ENCODE results near the gene DAGLA.
A peak's percentile ranks its signal among the peaks of the same experiment; 100 is the strongest.

DAGLA gene

DNA sequence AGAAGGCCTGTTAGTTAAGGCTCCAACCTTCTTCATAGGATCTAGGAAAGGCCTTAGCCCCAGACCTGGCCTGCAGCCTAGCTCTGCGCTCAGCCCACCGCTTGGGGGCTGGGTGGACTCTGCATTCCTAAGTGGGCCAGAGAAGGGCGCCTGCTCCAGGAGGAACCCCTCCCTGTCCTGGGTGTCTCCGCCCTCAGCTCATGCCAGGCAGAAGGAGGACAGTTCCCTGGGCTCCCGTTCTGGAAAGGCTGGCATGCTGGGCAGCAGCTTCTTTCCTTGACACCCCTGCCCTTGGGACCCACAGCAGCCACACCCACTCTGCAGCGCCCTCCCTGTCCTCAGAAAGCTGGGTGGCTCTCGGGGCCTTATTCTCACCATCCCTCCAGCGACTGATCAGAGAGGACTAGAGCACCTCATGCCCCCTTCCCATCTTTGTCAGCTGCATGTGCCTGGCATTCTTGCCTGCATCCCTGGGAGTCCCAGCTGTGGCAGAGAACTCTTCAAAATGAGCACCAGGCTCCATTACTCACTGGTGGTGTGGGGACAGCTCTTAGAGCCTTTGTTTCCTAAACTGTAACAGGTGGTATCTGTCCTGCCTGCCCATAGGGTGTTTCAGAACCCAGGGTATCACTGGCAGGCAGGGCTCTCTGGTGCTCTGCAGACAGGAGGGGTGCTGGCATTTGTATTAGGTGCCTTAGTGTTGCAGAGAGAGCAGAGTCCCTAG is 51.9 kb downstream of the DAGLA start:
- DNase-seq, result no peak

DNA sequence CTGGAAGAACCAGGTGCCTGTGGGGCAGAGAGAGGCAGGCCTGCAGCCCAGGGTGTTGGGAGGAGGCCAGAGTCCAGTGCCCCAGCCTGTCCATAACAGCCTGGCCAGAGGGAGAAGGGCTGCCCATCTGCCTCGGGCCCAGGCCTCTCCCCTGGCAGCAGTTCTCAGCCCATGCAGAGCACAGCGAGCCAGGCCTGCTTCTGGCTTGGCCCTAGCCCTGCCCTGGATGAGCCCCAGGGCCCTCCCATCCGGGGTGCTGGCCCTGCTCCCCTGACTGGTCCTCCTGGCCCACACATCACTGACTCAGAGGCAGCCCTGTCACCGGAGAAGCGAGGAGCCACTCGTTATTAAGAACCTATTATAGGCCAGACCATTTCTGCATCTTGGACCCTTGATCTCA is 52.5 kb downstream of the DAGLA start:
- DNase-seq, result no peak

DNA sequence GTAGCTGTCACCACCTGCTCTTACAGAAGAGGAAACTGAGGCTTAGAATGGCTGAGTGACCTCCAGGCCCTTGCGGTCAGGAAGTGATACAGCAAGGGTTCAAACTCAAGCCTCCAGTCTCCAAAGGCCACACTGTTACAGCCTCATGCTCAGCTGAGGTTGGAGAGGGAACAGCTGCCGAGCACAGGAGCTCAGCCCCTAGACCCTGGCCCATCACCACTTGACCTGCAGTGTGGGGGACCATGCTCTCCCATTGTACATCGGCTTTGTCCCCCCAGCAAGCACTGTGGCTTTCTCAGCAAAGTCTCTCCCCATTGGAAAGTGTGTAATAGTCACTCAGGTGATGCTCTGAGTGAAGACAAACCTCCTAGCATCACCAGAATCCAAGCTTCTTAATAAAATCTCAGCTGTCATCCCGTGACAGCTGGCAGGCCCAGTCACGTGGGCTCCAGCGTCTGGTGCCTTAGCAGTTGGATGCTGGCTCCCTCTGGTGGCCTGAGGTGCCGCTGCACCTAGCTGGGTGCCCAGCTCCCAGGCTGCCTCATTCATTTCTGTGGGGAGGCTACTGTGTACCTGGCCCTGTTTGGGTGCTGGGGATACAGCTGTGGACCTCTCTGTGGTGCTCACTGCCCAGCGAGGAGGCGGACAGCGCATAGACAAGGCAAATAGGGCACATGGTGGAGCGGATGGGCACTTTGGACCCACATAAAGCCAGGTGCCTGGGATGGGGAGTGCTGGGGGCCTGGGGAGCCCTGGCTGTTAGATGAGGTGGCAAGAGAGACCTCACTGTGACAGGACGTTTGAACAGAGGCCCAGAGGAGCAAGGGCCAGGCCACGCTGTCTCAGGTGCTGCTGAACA is 53.2 kb downstream of the DAGLA start:
- peak; percentile 46 for DNase-seq

DNA sequence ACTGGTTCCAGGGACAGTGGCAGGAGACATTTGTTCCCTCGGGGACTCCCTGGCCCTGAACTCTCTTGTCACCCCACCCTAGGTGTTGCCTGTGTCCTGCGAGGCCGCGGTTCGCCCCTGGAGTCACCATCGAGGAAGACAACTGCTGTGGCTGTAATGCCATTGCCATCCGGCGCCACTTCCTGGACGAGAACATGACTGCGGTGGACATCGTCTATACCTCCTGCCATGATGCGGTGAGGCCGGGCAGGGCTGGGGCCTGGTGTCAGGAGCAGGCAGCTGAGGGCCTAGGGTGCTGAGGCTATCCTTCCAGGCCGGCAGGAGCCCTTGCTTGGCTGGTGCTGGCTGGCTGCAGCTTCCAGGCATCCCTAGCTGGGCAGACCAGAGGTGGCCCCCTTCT is 54.6 kb downstream of the DAGLA start:
- DNase-seq, result no peak

DNA sequence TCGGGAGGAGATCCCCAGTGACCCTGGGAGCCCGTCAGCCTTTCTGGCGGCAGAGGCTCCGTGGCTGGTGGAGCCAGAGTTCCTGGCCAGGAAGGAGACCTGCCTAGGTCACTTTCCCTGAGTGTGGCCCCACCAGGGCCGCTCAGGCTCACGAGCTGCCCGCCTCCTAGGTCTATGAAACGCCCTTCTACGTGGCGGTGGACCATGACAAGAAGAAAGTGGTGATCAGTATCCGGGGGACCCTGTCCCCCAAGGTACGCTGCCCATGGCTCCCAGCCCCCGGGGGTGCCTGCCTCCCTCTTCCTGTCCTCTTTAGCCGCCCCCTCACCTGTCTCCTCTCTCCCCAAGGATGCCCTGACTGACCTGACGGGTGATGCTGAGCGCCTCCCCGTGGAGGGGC is 55.2 kb downstream of the DAGLA start:
- DNase-seq, result no peak

DNA sequence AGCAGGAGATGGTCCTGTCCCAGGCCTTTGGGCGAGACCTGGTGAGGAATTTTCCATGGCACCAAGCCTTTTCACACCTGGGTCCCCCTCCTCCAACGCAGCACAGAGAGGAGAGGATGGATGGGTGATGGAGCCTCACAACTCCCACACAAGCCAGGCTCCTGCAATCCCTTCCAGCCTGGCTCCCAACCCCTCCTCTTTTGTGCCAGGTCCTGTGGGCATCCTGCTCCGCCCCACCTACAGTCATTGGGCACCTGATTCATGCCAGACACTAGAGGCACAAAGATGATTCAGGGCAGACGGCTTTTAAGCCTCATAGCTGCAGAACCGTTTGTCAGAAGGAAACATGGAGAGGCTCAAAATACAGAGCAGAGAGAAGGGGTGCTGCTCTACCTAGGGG is 56.1 kb downstream of the DAGLA start:
- no peak for DNase-seq

DNA sequence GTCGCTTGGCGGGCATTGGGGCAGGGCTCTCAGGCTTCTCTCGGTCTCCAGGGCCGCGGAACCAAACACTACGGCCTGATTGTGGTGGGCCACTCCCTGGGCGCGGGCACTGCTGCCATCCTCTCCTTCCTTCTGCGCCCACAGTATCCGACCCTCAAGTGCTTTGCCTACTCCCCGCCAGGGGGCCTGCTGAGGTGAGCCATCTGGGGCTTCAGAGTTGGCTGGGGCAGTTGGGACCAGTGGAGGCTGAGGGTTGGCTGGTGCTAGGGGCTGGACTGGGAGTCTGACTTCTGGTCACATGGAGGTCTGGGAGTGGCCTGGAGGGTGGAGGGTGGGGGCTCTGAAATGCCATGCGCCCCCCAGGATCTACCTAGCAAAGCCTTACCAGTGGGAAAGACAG is 56.9 kb downstream of the DAGLA start:
- DNase-seq, result no peak

DNA sequence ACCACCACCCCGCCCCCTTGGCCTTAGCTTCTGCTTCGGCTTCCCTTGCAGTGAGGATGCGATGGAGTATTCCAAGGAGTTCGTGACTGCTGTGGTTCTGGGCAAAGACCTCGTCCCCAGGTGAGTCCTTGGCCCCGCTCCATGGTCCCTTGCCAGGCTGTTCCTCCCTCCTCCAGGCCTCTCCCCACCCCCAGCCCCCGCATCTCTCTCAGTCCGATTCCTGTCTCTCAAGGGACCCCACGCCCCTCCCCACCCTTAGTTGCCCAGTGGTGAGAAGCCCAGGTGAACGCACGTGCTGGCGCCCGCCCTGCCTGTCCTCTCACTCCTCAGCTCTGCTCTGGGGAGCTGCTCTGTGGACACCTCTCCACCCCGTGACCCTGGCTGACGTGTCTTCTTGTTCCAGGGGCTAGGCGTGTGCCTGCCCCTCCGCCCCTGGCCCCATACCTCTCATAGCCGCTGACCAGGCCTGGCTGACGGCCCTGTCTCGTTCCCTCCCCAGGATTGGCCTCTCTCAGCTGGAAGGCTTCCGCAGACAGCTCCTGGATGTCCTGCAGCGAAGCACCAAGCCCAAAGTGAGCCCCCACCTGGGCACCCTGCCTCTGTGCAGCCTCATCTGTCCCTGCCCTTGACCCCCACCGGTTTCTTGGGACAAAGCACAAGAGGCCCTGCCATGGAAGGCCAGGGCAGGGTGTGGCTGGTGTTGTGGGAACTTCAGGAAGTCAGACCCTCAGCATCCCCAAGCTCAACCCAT is 57.6 kb downstream of the DAGLA start:
- DNase-seq, result no peak

DNA sequence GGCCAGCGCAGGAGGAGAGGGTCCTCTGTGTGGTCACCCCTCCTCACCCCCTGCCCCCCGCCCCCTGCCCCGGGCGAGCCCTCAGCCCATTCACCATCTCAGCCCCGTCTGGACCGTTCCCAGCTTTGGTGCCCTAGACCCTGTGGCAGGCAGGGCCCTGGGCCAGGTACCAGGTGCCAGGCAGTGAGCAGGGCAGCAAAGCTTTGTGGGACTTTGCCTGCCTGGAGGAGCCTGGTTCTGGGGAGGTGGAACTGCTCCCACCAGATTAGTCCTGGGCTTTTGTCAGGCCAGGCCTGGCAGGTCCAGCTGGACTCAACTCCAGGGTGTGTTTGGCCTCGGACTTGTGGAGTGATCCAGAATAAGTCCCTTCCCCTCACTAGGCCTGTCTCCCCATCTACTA is 58.6 kb downstream of the DAGLA start:
- DNase-seq, result no peak

DNA sequence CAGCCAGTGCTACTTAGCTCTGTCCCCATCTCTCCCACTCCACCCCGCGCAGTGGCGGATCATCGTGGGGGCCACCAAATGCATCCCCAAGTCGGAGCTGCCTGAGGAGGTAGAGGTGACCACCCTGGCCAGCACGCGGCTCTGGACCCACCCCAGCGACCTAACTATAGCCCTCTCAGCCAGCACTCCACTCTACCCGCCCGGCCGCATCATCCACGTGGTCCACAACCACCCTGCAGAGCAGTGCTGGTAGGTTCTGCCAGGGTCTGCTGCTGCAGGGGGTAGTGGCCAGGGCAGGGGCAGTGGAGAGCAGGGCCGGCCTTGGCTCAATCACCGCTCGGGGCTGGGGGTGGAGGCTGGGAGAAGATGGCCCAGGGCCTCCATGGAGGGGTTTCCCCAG is 59.2 kb downstream of the DAGLA start:
- DNase-seq, result no peak

DNA sequence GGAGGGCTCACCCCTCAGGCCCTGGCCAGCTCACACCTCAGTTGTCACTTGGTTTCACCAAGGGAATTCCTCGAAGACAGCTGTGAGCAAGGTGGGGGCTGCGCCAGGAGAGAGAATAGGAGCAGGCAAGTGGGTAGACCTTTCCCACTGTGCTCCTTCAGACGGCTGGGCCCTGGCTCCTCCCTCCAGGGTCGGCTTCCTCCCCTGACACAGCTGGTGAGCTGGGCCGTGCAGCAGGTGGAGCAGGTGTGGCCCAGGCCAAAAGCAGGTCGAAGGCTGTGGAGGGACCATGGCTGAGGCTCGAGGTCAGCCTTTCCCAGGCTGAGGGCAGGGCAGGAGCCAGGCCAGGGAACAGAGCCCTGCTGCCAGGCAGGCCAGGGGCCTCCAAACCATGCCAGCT is 59.8 kb downstream of the DAGLA start:
- no peak for DNase-seq

DNA sequence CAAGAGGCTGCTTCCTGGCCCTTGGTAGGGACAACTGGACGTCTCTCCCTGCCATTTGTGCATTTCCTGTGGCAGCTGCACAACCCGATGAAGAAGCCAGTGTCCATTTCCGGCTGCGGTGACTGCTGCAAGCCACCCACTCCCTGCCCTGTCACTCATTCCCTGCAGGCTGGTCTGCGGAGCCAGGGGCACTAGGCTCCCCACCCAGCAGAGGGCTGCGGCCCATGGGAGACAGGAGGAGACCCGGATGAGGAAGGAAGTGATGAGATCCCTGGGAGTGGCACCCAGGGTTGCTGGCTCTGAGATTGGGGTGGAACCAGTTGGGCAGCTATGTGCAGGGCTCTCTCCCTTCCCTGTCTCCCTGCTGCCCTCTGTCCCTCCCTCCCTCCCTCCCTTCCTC is 62.2 kb downstream of the DAGLA start:
- DNase-seq, result no peak

DNA sequence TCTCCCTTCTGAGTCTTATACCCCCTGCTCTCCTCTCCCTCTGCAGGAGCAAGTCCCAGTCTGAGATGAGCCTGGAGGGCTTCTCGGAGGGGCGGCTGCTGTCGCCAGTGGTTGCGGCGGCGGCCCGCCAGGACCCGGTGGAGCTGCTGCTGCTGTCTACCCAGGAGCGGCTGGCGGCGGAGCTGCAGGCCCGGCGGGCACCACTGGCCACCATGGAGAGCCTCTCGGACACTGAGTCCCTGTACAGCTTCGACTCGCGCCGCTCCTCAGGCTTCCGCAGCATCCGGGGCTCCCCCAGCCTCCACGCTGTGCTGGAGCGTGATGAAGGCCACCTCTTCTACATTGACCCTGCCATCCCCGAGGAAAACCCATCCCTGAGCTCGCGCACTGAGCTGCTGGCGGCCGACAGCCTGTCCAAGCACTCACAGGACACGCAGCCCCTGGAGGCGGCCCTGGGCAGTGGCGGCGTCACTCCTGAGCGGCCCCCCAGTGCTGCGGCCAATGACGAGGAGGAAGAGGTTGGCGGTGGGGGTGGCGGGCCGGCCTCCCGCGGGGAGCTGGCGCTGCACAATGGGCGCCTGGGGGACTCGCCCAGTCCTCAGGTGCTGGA is 63.4 kb downstream of the DAGLA start:
- DNase-seq, result no peak

DNA sequence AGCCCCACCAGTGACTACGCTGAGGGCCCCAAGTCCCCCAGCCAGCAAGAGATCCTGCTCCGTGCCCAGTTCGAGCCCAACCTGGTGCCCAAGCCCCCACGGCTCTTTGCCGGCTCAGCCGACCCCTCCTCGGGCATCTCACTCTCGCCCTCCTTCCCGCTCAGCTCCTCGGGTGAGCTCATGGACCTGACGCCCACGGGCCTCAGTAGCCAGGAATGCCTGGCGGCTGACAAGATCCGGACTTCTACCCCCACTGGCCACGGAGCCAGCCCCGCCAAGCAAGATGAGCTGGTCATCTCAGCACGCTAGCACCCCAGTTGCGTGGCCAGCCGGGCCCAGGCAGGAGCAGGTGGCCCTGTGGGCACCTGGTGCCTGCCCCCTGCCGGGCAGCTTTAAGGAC is 64.0 kb downstream of the DAGLA start:
- no peak for DNase-seq

DNA sequence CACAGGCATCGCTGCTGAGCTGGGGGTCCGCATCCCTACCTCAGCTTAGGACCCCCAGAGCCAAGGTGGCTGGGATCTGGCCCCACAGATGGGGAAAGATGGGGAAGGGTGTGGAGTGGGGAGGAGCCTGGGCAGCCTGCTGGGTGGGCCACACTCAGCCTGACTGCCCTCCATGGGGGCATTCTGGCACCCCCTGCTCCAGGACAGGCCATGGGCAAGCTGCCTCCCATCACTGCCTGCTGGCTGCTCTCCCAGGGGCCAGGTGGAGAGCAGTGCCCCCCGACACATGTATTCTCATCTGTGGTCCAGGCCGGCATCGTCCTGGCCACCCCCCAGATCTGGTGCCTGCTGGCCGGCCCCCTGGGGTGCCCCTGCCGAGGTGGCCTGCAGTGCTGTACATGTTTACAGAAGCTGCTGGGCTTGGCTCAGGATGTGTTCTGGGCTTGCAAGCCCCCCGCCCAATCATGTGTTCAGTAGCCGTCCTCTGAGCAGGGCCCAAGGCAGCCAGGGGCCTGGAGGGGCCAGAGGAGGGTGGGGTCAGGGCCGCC is 64.5 kb downstream of the DAGLA start:
- no peak for DNase-seq

DNA sequence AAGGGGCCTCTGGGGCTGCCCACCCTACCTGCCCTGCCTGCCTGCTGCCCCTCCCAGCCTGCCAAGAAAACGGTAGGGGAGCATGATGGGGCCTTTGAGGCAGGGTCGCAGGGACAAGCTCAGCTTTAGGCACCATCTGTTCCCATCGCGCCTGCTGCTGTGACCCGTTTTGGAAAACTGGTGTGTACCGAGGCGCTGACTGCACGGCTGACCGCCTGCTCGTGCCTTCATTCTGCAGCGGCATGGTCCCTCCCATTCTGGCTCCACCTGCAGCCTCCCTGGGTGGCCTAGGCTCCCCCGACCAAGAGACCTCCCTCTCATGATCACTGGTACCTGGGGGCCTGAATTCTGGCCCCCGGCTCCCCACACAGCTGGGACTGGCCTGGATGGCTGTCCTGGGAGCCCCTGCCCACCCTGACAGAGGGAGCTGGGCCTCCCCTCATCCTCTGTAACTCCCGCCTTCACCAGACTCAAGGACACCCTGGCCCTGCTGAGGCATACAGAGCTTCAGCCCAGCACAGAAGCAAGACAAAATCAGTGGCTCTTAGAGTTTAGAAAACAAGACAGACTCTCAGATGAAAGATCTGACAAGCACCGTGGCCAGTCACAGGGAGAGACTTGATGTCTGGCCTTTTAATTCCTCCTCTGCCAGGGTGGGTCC is 65.7 kb downstream of the DAGLA start:
- no peak for DNase-seq

DNA sequence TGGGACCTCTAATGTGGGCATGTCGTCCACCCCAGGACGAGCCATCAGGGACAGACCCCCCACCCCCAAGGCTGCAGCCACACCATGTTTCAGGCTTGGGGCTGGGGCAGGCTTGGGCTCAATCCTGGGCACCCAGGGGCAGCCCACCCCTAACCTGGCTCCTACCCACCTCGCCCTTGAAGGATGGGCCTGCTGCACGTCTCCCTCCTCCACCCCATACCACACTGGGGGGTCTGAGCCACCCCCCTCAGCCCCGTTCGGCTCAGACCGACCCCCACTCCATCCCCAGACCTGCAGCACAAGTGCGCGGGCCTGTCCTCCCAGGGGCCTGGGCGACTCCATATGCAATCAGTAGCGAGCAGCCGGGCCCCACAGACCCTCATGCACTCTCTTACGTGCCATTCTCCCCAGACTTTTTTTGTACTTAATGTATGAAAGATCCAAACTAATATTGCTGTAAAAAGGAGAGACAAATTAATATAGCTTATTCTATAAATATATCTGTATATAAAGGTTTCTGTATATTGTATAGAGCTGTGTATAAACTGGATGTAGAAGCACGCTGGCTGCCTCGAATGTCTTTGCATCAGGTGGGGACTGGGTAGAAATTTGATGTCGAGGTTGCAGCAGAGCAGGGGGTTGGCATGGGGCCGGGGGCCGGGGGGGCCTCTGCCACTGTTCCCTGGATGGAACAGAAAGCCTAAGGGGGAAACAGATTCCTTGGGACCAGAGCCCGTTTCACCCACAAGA is 66.4 kb downstream of the DAGLA start:
- no peak for DNase-seq

DNA sequence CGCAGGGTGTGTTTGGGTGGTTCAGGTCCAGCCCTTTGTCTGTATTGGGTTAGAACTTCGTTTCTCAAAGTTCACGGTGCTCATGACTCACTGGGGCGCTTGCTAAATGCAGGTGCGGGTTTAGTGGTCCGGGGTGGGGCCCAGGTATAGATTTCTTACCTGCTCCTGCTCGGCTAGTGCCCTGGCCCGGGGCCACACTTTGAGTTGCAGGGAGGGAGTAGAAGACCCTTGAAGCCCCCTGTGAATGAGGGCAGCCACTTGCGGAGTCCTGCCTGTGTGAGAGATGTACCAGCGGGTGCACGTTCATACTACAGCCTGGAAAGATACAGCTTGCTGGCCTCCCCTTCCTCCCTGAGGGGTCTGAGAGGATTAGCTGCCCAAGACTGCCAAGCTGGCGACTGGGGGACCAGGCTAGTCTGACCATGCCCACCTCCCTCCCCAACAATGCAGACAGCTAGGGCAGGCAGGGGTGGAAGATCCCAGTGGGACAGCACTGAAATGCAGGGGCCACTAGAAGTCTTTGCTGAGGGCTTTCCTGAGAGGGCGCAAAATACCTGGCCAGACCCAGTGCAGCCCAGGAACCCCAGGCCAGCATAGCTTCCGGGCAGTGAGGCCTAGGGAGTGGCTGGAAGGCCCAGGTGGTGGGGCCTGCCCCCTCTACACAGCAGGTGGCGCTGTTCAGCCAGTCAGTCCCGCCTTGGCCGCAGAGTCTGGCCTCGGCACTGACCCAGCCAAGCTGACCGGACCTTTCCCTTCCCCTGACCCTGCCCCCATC is 67.2 kb downstream of the DAGLA start:
- peak; percentile 14 for DNase-seq

DNA sequence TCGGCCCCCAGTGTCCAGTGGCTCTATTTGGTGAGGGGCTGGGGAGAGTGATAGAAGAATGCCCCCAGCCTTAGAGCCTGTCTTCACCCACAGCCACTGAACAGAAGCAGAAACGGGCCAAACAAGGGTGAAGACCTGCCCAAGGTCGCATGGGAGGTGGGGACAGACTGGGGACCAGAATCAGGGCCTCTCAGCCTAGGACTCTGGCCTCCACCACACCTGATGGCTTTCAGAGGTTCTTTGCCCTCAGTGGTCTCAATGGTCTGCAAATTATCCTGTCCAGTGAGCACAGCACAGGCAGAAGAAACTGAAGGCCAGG is 67.7 kb downstream of the DAGLA start:
- no peak for DNase-seq

DNA sequence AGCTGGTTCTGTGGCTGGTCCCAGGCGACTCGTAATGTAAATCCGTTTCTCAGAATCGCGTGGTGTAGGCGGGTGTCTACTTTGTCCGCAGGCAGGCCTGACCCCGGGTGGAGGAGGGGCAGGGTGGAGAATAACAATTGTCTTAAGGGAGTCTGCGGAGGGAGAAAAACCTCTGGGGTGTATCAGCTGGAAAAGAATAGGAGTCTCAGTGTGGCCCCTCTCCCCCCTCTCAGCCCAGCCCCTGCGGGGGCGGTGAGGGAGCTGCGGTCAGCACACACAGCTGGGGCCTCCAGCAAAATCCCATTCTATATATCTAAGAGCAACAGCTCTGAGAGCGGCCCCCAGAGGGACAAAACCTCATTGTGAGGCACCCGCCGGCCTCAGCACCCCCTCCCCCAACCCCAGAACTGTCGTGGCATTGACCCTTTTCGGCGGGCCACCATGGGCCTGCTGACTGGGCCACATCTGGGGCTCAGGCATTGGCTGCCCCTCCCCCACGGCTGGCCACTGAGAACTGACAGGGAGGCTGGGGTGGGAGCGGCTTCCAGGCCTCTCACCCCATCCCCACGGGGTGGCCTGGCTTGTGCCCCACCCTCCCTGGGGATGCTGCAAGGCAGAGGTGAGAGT is 69.5 kb downstream of the DAGLA start:
- DNase-seq, result no peak

Data from NCI-H2029 treated with DMSO at 0.1 percent for 48 hours (cell line).